Pancreas (tissue), 10 donors: ENCODE measurements around the gene SLC10A7. TPM values are rescaled to one million over a fixed set of nuclear protein-coding genes. Genes with fewer than 3 reads are reported as not detected.

Source experiments
- ATAC-seq, 4 donors: fragments of 200-7000 bp; cut with Tn5 transposase; one replicate each; pipeline versions ENCODE4 v1.8.0 to v1.9.1; 2020; ENCODE audit warnings: mild to moderate bottlenecking in 4 of 4, moderate library complexity in 4 of 4
- DNase-seq, 6 donors: peaks; one replicate each; pipeline ENCODE4 v3.0.0-alpha.2; 2020
- FAIRE-seq: peaks from 2 replicates; lab custom pipeline; 2012; peaks lifted over from hg19 to GRCh38; lab: Jason Lieb, UNC
- H3K27ac ChIP-seq, 4 donors: fragments of 200-600 bp; sonication (generic); 1 replicate in 3 of 4; 2 replicates in 1 of 4; pipeline versions ENCODE4 v1.5.0 to v1.8.0; 2020
- H3K27me3 ChIP-seq, 4 donors: fragments of 200-600 bp; one replicate each; pipeline ENCODE4 v1.8.0; 2021
- H3K36me3 ChIP-seq, 3 donors: fragments of 200-600 bp; sonication (generic) in 1 of 3; one replicate each; pipeline versions ENCODE4 v1.5.0 to v1.8.0; 2020 to 2021
- H3K4me1 ChIP-seq, 3 donors: fragments of 200-600 bp; one replicate each; pipeline ENCODE4 v1.8.0; 2021
- H3K4me3 ChIP-seq, 4 donors: fragments of 200-600 bp; sonication (generic) in 2 of 4; one replicate each; pipeline versions ENCODE4 v1.5.0 to v1.8.0; 2020 to 2021
- H3K9me3 ChIP-seq, 4 donors: fragments of 200-600 bp; one replicate each; pipeline ENCODE4 v1.8.0; 2021
- WGBS, 2 donors: extraction: QIAGEN DNeasy Blood & Tissue Kit; methylation state at CpG; one replicate each; pipeline ENCODE4 v1.1.7; 2013; 5-methylcytosine and 5-hydroxymethylcytosine counted together
- intact Hi-C, 3 donors: fragments of 100-400 bp; cut with DNase I; formaldehyde crosslinking; loops; one replicate each; pipeline versions ENCODE4 v1.11.1 to v1.14.2; 2022
- polyA plus RNA-seq, 2 donors: library from polyadenylated mRNA; stranded (reverse); fragments of 200-250 nt; gene quantifications; one replicate each; pipeline ENCODE4 v1.2.3, GENCODE V29; 2013
- total RNA-seq, 6 donors: library from RNA; stranded (reverse); fragmentation: NEBNext Ultra II Directional in 4 of 6; extraction: Animal tissue kit (Norgen Biotek cat#: 25700) in 4 of 6; gene quantifications; one replicate each; pipeline versions ENCODE4 v1.2.1 to v1.2.4, GENCODE V29; 2021 to 2023
- TF ChIP-seq, protein P1 (sequence below), 4 donors: fragments of 200-600 bp; sonication (generic) in 3 of 4; IDR thresholded peaks; one replicate each; pipeline versions ENCODE4 v1.5.0 to v1.8.0; 2021; ENCODE audit warnings: antibody characterized with exemption in 4 of 4
- donor health status: healthy with polysubstance abuse.
- donor health status: DM: no; HTN: no; CAD: no; lungs with moderate emphysema.
- donor health status: DM: no; HTN: no; CAD: no.
- donor health status: control.
- donor health status: control.
- donor health status: Bipolar disorder and iron deficiency.
- donor health status: DM: yes; HTN: yes; CAD: no.
- donor health status: DM: no; HTN: no; CAD: no.
- donor health status: DM: no; HTN: no; CAD: no.
- donor health status: DM: yes; HTN: yes; CAD: no.

The SLC10A7 gene
- total and polyA plus RNA-seq, 8 donors = 2.1 to 11.1 (median 6.9) TPM

DNA sequence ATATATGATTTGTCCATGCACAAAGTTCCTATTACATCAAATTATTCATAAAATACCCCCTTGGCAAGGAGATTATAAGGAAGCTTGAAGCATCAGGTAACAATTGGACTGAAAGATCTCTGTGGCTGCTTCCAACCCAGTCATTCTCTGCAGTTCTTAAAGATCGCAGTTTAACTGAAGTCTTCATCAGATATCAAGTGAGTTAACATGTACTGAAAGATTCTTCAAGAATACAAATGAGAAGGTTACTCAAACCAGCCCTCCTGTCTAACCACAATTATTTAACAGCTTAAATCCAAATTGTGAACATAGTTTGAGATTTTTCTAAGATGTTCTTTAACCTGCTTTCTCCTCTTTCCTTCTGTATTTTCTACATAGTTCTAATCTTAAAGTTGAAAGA lies 56.1 kb downstream of the SLC10A7 start:
- TF ChIP-seq, protein P1, sequence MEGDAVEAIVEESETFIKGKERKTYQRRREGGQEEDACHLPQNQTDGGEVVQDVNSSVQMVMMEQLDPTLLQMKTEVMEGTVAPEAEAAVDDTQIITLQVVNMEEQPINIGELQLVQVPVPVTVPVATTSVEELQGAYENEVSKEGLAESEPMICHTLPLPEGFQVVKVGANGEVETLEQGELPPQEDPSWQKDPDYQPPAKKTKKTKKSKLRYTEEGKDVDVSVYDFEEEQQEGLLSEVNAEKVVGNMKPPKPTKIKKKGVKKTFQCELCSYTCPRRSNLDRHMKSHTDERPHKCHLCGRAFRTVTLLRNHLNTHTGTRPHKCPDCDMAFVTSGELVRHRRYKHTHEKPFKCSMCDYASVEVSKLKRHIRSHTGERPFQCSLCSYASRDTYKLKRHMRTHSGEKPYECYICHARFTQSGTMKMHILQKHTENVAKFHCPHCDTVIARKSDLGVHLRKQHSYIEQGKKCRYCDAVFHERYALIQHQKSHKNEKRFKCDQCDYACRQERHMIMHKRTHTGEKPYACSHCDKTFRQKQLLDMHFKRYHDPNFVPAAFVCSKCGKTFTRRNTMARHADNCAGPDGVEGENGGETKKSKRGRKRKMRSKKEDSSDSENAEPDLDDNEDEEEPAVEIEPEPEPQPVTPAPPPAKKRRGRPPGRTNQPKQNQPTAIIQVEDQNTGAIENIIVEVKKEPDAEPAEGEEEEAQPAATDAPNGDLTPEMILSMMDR (IDR thresholded peaks at IDR 0.05) = no peak
- Histone ChIP-seq H3K36me3 (no peaks in the 10 kb centered on the region), H3K27ac (no peak overlapping the region), H3K4me3 (no peak overlapping the region), H3K4me1 (no peaks in the 10 kb centered on the region), H3K27me3 (no peaks in the 10 kb centered on the region), H3K9me3 (no peaks in the 10 kb centered on the region)
- ATAC-seq (no peak), DNase-seq (no peak), FAIRE-seq (no peak)
- WGBS, 2 donors = 91 to 94% methylated on average over 1 of the region's 1 CpG
- intact Hi-C loops = no loop called here

DNA sequence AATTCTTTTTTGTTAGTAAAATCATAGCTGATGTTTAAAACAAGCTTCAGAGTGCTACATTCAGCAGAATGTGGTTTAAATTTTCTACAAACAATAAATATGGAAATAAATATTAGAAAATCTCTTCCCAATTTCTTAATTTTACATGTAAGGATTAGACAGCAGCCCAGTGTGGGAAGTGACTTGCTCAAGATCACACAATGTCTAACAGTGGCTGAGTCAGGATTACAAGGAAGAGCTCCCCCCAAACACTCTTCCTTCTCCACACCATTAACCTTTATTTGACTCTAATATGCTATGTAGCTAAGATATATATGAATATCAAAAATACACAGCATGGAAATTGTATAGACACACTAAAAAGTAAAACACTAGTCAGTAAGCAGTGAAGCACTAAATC lies 59.5 kb downstream of the SLC10A7 start:
- TF ChIP-seq, protein P1 (IDR thresholded peaks at IDR 0.05) = no peak
- H3K27ac ChIP-seq = no peak overlapping the region
- ATAC-seq = no peak
- no peak for FAIRE-seq
- H3K9me3 ChIP-seq = no peaks in the 10 kb centered on the region
- no peak overlapping the region for H3K4me3 ChIP-seq
- no peaks in the 10 kb centered on the region for H3K27me3 ChIP-seq
- DNase-seq = no peak
- H3K4me1 ChIP-seq = peaks cover 0 to 7% (median 0%) of the 10 kb centered on the region in 3 donors
- no peaks in the 10 kb centered on the region for H3K36me3 ChIP-seq
- intact Hi-C loops = no loop called here

- FAIRE-seq (no peak), DNase-seq (no peak), ATAC-seq (no peak)
- 80 to 85% methylated on average over 1 of the region's 1 CpG for WGBS, 2 donors
- TF ChIP-seq, protein P1 (IDR thresholded peaks at IDR 0.05) = no peak
- Histone ChIP-seq H3K27ac (no peak overlapping the region), H3K27me3 (no peaks in the 10 kb centered on the region), H3K4me3 (no peak overlapping the region), H3K4me1 (peaks cover 0 to 7% (median 0%) of the 10 kb centered on the region in 3 donors), H3K9me3 (no peaks in the 10 kb centered on the region), H3K36me3 (no peaks in the 10 kb centered on the region)
- intact Hi-C loops = no loop called here
These were observed 63.1 kb downstream of the SLC10A7 start for GRCh38 chr4:146458594-146458993.

DNA sequence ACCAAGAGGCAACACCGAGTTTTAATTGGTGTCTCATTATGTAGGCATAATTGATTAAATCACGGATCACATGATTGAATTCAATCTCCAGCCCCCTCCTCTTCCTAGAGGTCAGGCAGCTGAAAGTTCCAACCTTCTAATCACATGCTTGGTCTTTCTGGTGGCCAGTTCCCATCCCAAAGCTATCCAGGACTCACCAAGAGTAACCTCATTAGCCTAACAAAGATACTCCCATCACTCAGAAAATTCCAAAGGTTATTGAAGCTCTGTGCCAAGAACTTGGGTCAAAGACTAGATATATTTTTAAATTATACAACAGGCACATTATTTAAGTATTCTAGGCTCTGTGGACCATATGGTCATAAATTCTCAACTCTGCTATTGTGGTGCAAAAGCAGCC lies 65.1 kb downstream of the SLC10A7 start:
- Histone ChIP-seq H3K4me3 (no peak overlapping the region), H3K36me3 (no peaks in the 10 kb centered on the region), H3K27ac (no peak overlapping the region), H3K27me3 (no peaks in the 10 kb centered on the region), H3K9me3 (no peaks in the 10 kb centered on the region), H3K4me1 (peaks cover 0 to 7% (median 0%) of the 10 kb centered on the region in 3 donors)
- intact Hi-C loops = no loop called here
- WGBS, 2 donors = 84 to 89% methylated on average over 2 of the region's 2 CpGs
- DNase-seq (no peak), ATAC-seq (no peak), FAIRE-seq (no peak)
- TF ChIP-seq, protein P1 (IDR thresholded peaks at IDR 0.05) = no peak

GRCh38 chr4:146453181-146453807 lies 68.4 kb downstream of the SLC10A7 start:
- WGBS, 2 donors = 78 to 80% methylated on average over 5 of the region's 5 CpGs
- TF ChIP-seq, protein P1 (IDR thresholded peaks at IDR 0.05) = no peak

More at GRCh38 chr4:146453181-146453807, 68.4 kb downstream of the SLC10A7 start:
- ATAC-seq (no peak), FAIRE-seq (no peak), DNase-seq (no peak)
- H3K4me3 ChIP-seq = no peak overlapping the region
- no peaks in the 10 kb centered on the region for H3K27me3 ChIP-seq
- no peaks in the 10 kb centered on the region for H3K36me3 ChIP-seq
- H3K27ac ChIP-seq = no peak overlapping the region
- intact Hi-C loops = no loop called here
- H3K9me3 ChIP-seq = no peaks in the 10 kb centered on the region
- H3K4me1 ChIP-seq = no peaks in the 10 kb centered on the region
